ENCODE data around the gene TRMU. TPM values are rescaled to one million over a fixed set of nuclear protein-coding genes. Genes with fewer than 3 reads are reported as not detected.

Gene TRMU
- total RNA-seq, 1 experiment from 2014 or later = 48.8 TPM

DNA sequence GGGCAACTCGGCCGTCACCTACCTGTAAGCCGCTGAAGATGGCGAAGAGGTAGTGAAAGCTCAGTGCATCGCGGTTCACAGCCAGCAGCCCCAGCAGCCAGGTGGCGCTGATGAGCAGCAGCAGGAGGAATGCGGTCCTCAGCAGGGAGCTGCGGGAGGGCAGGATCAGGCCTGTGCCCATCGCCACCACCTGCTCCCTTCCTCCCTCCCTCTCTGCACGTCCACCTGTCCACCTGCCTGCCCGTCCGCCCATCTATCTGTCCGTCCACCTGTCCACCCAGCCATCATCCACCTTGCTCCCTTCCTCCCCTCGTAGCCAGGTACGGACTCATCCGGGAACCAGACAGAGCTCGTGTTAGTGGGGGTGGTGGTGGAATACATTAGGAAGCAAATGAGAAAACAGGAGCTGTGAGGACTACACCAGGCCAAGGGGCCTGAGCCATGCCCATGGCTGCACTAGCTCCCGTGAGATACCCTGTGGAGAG is 32.2 kb downstream of the TRMU start:
- ATAC-seq = peak; percentile 91
- no peak overlapping the region for H3K4me3 ChIP-seq (ENCODE audit: low read depth in 2 of 2, low read length in 2 of 2)
- intact Hi-C loops (cut with micrococcal nuclease; ENCODE audit: unreplicated experiment) = loop anchor here (2.0 kb wide), 1 partner anchor 175 kb away; no protein-coding TSS in a partner anchor
- H3K4me1 ChIP-seq (ENCODE audit: control insufficient read depth, insufficient read depth, low read length) = no peaks in the 10 kb centered on the region
- H3K27me3 ChIP-seq (ENCODE audit: control insufficient read depth, insufficient read depth, low read length) = no peaks in the 10 kb centered on the region
- H3K9me3 ChIP-seq (ENCODE audit: control insufficient read depth, insufficient read depth, low read depth, low read length) = no peaks in the 10 kb centered on the region
- no peak overlapping the region for H3K27ac ChIP-seq (ENCODE audit: low read length)
- ChIA-PET CTCF (interaction anchor here (0.5 to 1.5 kb wide), 14 partner anchors 9 to 320 kb away, joined by 3 to 15 read pairs (median 3); partner anchors contain the start of gene CELSR1), POLR2A (no interaction called here)
- TF ChIP-seq, protein P1, sequence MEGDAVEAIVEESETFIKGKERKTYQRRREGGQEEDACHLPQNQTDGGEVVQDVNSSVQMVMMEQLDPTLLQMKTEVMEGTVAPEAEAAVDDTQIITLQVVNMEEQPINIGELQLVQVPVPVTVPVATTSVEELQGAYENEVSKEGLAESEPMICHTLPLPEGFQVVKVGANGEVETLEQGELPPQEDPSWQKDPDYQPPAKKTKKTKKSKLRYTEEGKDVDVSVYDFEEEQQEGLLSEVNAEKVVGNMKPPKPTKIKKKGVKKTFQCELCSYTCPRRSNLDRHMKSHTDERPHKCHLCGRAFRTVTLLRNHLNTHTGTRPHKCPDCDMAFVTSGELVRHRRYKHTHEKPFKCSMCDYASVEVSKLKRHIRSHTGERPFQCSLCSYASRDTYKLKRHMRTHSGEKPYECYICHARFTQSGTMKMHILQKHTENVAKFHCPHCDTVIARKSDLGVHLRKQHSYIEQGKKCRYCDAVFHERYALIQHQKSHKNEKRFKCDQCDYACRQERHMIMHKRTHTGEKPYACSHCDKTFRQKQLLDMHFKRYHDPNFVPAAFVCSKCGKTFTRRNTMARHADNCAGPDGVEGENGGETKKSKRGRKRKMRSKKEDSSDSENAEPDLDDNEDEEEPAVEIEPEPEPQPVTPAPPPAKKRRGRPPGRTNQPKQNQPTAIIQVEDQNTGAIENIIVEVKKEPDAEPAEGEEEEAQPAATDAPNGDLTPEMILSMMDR (IDR thresholded peaks at IDR 0.05) = peak; percentile 92
- TF ChIP-seq POLR2AphosphoS5 (IDR thresholded peaks at IDR 0.05; ENCODE audit: low read depth, low read length) = no peak
- no peaks in the 10 kb centered on the region for H3K36me3 ChIP-seq (ENCODE audit: control insufficient read depth, insufficient read depth, low read length)
- in situ Hi-C loops (cut with HindIII; ENCODE audit: low pct_unique_long_range_greater_than_20kb, low sequenced_read_pairs) = no loop called here
- DNase-seq (ENCODE audit: low read depth, low spot score) = peak; percentile 46
- no TSS peak for BruUV-seq (replicated peaks)

DNA sequence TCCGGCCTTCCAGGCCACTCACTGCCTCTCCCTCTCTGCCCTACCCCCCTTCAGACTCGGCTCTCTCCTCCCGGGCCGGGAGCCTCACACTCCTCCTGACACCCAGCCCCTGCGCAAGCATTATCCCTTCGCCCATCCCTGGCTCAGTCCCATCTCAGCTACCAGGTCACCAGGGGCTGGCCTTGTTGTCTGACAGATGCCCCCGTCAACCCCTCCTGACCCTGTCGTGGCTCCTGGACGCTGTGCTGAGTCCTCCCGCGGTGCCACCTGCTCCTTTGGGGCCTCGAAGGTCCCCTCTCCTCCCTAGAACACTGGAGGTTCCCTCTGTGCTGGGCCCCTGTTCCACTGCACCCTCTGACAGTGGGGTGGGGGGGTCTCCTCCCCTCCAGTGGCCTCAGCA is 32.9 kb downstream of the TRMU start:
- ChIA-PET POLR2A (no interaction called here), CTCF (interaction anchor here (0.7 to 1.5 kb wide), 9 partner anchors 10 to 555 kb away, joined by 3 to 16 read pairs (median 4); partner anchors contain the start of gene CELSR1)
- intact Hi-C loops (cut with micrococcal nuclease; ENCODE audit: unreplicated experiment) = no loop called here
- no peak overlapping the region for H3K27ac ChIP-seq (ENCODE audit: low read length)
- ATAC-seq (no peak), DNase-seq (ENCODE audit: low read depth, low spot score) (no peak)
- H3K4me3 ChIP-seq (ENCODE audit: low read depth in 2 of 2, low read length in 2 of 2) = no peak overlapping the region
- TF ChIP-seq POLR2AphosphoS5 (IDR thresholded peaks at IDR 0.05; ENCODE audit: low read depth, low read length) = no peak
- TF ChIP-seq, protein P1 (IDR thresholded peaks at IDR 0.05) = no peak
- no peak for TF ChIP-seq SIN3A (IDR thresholded peaks at IDR 0.05; ENCODE audit: borderline replicate concordance, insufficient read depth, low read depth, low read length)
- no peak for TF ChIP-seq TCF7L2 (IDR thresholded peaks at IDR 0.05; ENCODE audit: low read depth, low read length)
- TF ChIP-seq, protein P2, sequence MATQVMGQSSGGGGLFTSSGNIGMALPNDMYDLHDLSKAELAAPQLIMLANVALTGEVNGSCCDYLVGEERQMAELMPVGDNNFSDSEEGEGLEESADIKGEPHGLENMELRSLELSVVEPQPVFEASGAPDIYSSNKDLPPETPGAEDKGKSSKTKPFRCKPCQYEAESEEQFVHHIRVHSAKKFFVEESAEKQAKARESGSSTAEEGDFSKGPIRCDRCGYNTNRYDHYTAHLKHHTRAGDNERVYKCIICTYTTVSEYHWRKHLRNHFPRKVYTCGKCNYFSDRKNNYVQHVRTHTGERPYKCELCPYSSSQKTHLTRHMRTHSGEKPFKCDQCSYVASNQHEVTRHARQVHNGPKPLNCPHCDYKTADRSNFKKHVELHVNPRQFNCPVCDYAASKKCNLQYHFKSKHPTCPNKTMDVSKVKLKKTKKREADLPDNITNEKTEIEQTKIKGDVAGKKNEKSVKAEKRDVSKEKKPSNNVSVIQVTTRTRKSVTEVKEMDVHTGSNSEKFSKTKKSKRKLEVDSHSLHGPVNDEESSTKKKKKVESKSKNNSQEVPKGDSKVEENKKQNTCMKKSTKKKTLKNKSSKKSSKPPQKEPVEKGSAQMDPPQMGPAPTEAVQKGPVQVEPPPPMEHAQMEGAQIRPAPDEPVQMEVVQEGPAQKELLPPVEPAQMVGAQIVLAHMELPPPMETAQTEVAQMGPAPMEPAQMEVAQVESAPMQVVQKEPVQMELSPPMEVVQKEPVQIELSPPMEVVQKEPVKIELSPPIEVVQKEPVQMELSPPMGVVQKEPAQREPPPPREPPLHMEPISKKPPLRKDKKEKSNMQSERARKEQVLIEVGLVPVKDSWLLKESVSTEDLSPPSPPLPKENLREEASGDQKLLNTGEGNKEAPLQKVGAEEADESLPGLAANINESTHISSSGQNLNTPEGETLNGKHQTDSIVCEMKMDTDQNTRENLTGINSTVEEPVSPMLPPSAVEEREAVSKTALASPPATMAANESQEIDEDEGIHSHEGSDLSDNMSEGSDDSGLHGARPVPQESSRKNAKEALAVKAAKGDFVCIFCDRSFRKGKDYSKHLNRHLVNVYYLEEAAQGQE (IDR thresholded peaks at IDR 0.05; ENCODE audit: insufficient read depth in 1 of 2, low read depth in 2 of 2, low read length in 1 of 2) = no peak
- H3K36me3 ChIP-seq (ENCODE audit: control insufficient read depth, insufficient read depth, low read length) = no peaks in the 10 kb centered on the region
- no peaks in the 10 kb centered on the region for H3K9me3 ChIP-seq (ENCODE audit: control insufficient read depth, insufficient read depth, low read depth, low read length)
- H3K4me1 ChIP-seq (ENCODE audit: control insufficient read depth, insufficient read depth, low read length) = no peaks in the 10 kb centered on the region
- BruUV-seq (replicated peaks) = no TSS peak
- in situ Hi-C loops (cut with HindIII; ENCODE audit: low pct_unique_long_range_greater_than_20kb, low sequenced_read_pairs) = no loop called here
- H3K27me3 ChIP-seq (ENCODE audit: control insufficient read depth, insufficient read depth, low read length) = no peaks in the 10 kb centered on the region
